OCI-LY7 (cell line): ENCODE results near the gene ABO. TPM values are rescaled to one million over a fixed set of nuclear protein-coding genes. Genes with fewer than 3 reads are reported as not detected.

Experiments used
- BruUV-seq: library from RNA; stranded (reverse); fragments of 400-500 nt; replicated peaks from 2 replicates; lab custom pipeline; 2021; lab: Mats Ljungman, UMichigan
- CTCF ChIA-PET: fragments of 300-600 bp; sonication (Branson Sonifier 250); formaldehyde crosslinking; loops from one replicate; lab custom pipeline; 2022; ENCODE audit warnings: antibody characterized with exemption; ENCODE audit not compliant: unreplicated experiment; lab: Charles Lee
- POLR2A ChIA-PET: fragments of 300-600 bp; sonication (Branson Sonifier 250); formaldehyde crosslinking; loops from one replicate; lab custom pipeline; 2022; ENCODE audit warnings: antibody characterized with exemption; lab: Charles Lee
- DNase-seq: peaks from one replicate; pipeline ENCODE4 v3.0.0-alpha.2; 2015; ENCODE audit warnings: low spot score
- H2AFZ ChIP-seq: fragments of 200-600 bp; sonication (generic), shearing (Covaris generic); 2 replicates; pipeline ENCODE4 v1.6.1; 2014; ENCODE audit warnings: mild to moderate bottlenecking, antibody characterized with exemption, low read length, moderate library complexity
- H3K27ac ChIP-seq: fragments of 200-600 bp; sonication (generic); 2 replicates; pipeline ENCODE4 v1.5.1; 2014; ENCODE audit warnings: mixed run types, low read depth, mild to moderate bottlenecking, moderate library complexity, low read length, inconsistent platforms; ENCODE audit not compliant: poor library complexity, severe bottlenecking
- H3K36me3 ChIP-seq: fragments of 200-600 bp; sonication (generic); 2 replicates; pipeline ENCODE4 v1.6.1; 2014; ENCODE audit warnings: mild to moderate bottlenecking, antibody characterized with exemption, low read length, moderate library complexity, mixed read lengths; ENCODE audit not compliant: insufficient read depth
- H3K4me1 ChIP-seq: fragments of 200-600 bp; sonication (generic); 2 replicates; pipeline ENCODE4 v1.5.1; 2014; ENCODE audit warnings: mild to moderate bottlenecking, low read length; ENCODE audit not compliant: insufficient read depth, poor library complexity, severe bottlenecking
- H3K4me2 ChIP-seq: fragments of 200-600 bp; sonication (generic); 2 replicates; pipeline ENCODE4 v1.6.1; 2014; ENCODE audit warnings: mild to moderate bottlenecking, low read length
- H3K4me3 ChIP-seq: fragments of 200-600 bp; sonication (generic); 2 replicates; pipeline ENCODE4 v1.5.1; 2014; ENCODE audit warnings: mild to moderate bottlenecking, low read depth, low read length; ENCODE audit not compliant: poor library complexity, severe bottlenecking
- H3K79me2 ChIP-seq: fragments of 200-600 bp; sonication (generic); 2 replicates; pipeline ENCODE4 v1.6.1; 2016; ENCODE audit warnings: low read depth, mild to moderate bottlenecking, low read length, moderate library complexity, mixed read lengths; ENCODE audit not compliant: insufficient read depth
- H3K9me2 ChIP-seq: fragments of 200-600 bp; sonication (generic); 2 replicates; pipeline ENCODE4 v1.6.1; 2016; ENCODE audit warnings: mild to moderate bottlenecking, low read length, mixed read lengths; ENCODE audit not compliant: insufficient read depth
- H3K9me3 ChIP-seq: fragments of 200-600 bp; sonication (generic); 2 replicates; pipeline ENCODE4 v1.6.1; 2014; ENCODE audit warnings: mild to moderate bottlenecking, mixed run types, low read length, mixed read lengths
- H4K20me1 ChIP-seq: fragments of 200-600 bp; sonication (generic); 2 replicates; pipeline ENCODE4 v1.6.1; 2014; ENCODE audit warnings: mild to moderate bottlenecking, antibody characterized with exemption, low read length, moderate library complexity, mixed read lengths; ENCODE audit not compliant: insufficient read depth
- CTCF ChIP-seq: fragments of 200-600 bp; sonication (generic); conservative IDR thresholded peaks from 2 replicates; pipeline ENCODE4 v1.5.1; 2014; ENCODE audit warnings: mild to moderate bottlenecking, antibody characterized with exemption, low read length, moderate library complexity, mixed read lengths
- EZH2phosphoT487 ChIP-seq: fragments of 200-600 bp; sonication (generic); IDR thresholded peaks from 2 replicates; pipeline ENCODE4 v1.6.1; 2018; ENCODE audit warnings: low read depth, borderline replicate concordance, mild to moderate bottlenecking, mixed run types, antibody characterized with exemption, low read length, moderate library complexity, mixed read lengths
- intact Hi-C: fragments of 100-400 bp; cut with micrococcal nuclease; formaldehyde crosslinking; loops from one replicate; pipeline ENCODE4 v1.10.0; 2022; ENCODE audit not compliant: unreplicated experiment
- total RNA-seq, 2 experiments: library from RNA; depleted of rRNA in 1 of 2; stranded (reverse); fragments of >200 nt in 1 of 2; shearing (Covaris generic) in 1 of 2; gene quantifications; 2 replicates each; pipeline ENCODE4 v1.2.3, GENCODE V29; 2014 to 2022

Gene ABO
- total RNA-seq, 2 experiments from 2014 or later = not detected

GRCh38 chr9:133278161-133279114, 3.4 kb upstream of the ABO start:
- CTCF ChIA-PET = no interaction called here
- H3K9me2 ChIP-seq = no peaks in the 10 kb centered on the region
- H4K20me1 ChIP-seq = no peaks in the 10 kb centered on the region
- TF ChIP-seq CTCF = no peak
- no peak for TF ChIP-seq EZH2phosphoT487
- no peak overlapping the region for H3K27ac ChIP-seq
- no peaks in the 10 kb centered on the region for H3K4me1 ChIP-seq
- no peaks in the 10 kb centered on the region for H3K79me2 ChIP-seq
- no peak overlapping the region for H3K4me3 ChIP-seq
- no peaks in the 10 kb centered on the region for H3K9me3 ChIP-seq
- POLR2A ChIA-PET = no interaction called here
- H3K4me2 ChIP-seq = no peak overlapping the region
- no peak for DNase-seq
- intact Hi-C loops = no loop called here
- no TSS peak for BruUV-seq
- H2AFZ ChIP-seq = no peak overlapping the region
- H3K36me3 ChIP-seq = no peaks in the 10 kb centered on the region

- Histone ChIP-seq H3K27ac (no peak overlapping the region), H2AFZ (no peak overlapping the region), H3K9me2 (no peaks in the 10 kb centered on the region), H3K36me3 (no peaks in the 10 kb centered on the region), H3K9me3 (no peaks in the 10 kb centered on the region), H3K4me3 (no peak overlapping the region), H4K20me1 (no peaks in the 10 kb centered on the region), H3K79me2 (no peaks in the 10 kb centered on the region), H3K4me2 (no peak overlapping the region), H3K4me1 (no peaks in the 10 kb centered on the region)
- intact Hi-C loops = no loop called here
- DNase-seq = no peak
- no peak for TF ChIP-seq EZH2phosphoT487
- no peak for TF ChIP-seq CTCF
- BruUV-seq = no TSS peak
- ChIA-PET CTCF (no interaction called here), POLR2A (no interaction called here)
Measured at GRCh38 chr9:133277467-133277866, 2.5 kb upstream of the ABO start.

GRCh38 chr9:133276923-133277322, 1.9 kb upstream of the ABO start:
- Histone ChIP-seq H3K4me1 (no peaks in the 10 kb centered on the region), H3K9me3 (no peaks in the 10 kb centered on the region), H3K4me2 (no peak overlapping the region), H3K79me2 (no peaks in the 10 kb centered on the region), H2AFZ (no peak overlapping the region), H3K4me3 (no peak overlapping the region), H3K36me3 (no peaks in the 10 kb centered on the region), H4K20me1 (no peaks in the 10 kb centered on the region), H3K27ac (no peak overlapping the region), H3K9me2 (no peaks in the 10 kb centered on the region)
- TF ChIP-seq EZH2phosphoT487 (no peak), CTCF (no peak)
- intact Hi-C loops = no loop called here
- CTCF ChIA-PET = no interaction called here
- DNase-seq = no peak
- no TSS peak for BruUV-seq
- POLR2A ChIA-PET = no interaction called here
